Esophagus squamous epithelium (tissue), 5 donors: ENCODE results near the gene CIPC. TPM values are rescaled to one million over a fixed set of nuclear protein-coding genes. Genes with fewer than 3 reads are reported as not detected.

Experiments
- DNase-seq: peaks from one replicate; lab custom pipeline; 2025; lab: John Stamatoyannopoulos, UW
- H3K27ac ChIP-seq, 4 donors: fragments of 200-600 bp; sonication (generic); one replicate each; pipeline ENCODE4 v1.5.1; 2016 to 2019; ENCODE audit warnings: mild to moderate bottlenecking in 1 of 4
- H3K27me3 ChIP-seq, 4 donors: fragments of 200-600 bp; sonication (generic); 1 replicate in 3 of 4; 2 replicates in 1 of 4; pipeline versions ENCODE4 v1.5.1 to v1.6.0; 2017 to 2021; ENCODE audit warnings: antibody characterized with exemption in 1 of 4
- H3K36me3 ChIP-seq, 3 donors: fragments of 200-600 bp; sonication (generic); one replicate each; pipeline ENCODE4 v1.5.1; 2016 to 2019
- H3K4me1 ChIP-seq, 3 donors: fragments of 200-600 bp; sonication (generic); one replicate each; pipeline ENCODE4 v1.5.1; 2017 to 2019
- H3K4me3 ChIP-seq, 4 donors: fragments of 200-600 bp; sonication (generic); 1 replicate in 3 of 4; 2 replicates in 1 of 4; pipeline ENCODE4 v1.5.1; 2016 to 2019; ENCODE audit warnings: mild to moderate bottlenecking in 2 of 4, moderate library complexity in 1 of 4
- H3K9me3 ChIP-seq, 3 donors: fragments of 200-600 bp; sonication (generic); one replicate each; pipeline ENCODE4 v1.5.1; 2016 to 2019
- CTCF ChIP-seq, 6 experiments: fragments of 450-650 bp in 4 of 6; fragments of 200-600 bp in 2 of 6; sonication (generic) in 2 of 6; IDR thresholded peaks; one replicate each; pipeline ENCODE4 v1.5.1; 2016 to 2019; ENCODE audit warnings: antibody characterized with exemption in 6 of 6, mild to moderate bottlenecking in 4 of 6, moderate library complexity in 4 of 6
- POLR2A ChIP-seq, 4 donors: fragments of 450-650 bp; IDR thresholded peaks; one replicate each; pipeline ENCODE4 v1.6.1; 2017; ENCODE audit warnings: antibody characterized with exemption in 4 of 4, mild to moderate bottlenecking in 4 of 4, moderate library complexity in 3 of 4
- WGBS, 2 donors: methylation state at CpG; one replicate each; pipeline ENCODE4 v1.1.5; 2018; 5-methylcytosine and 5-hydroxymethylcytosine counted together
- intact Hi-C: fragments of 100-400 bp; cut with DNase I; formaldehyde crosslinking; loops from one replicate; pipeline ENCODE4 v1.15.0; 2022
- total RNA-seq, 4 donors: library from RNA; depleted of rRNA; stranded (reverse); fragments of >200 nt; gene quantifications; one replicate each; pipeline ENCODE4 v1.1.0, GENCODE V29; 2016
- donor health status: DM: yes; HTN: yes; CAD: no.

The CIPC gene
- total RNA-seq, 4 donors from 2014 or later, result 17.1 to 38.3 (median 32.6) TPM

GRCh38 chr14:77109656-77110055, 11.6 kb downstream of the CIPC start:
- peaks cover 11 to 86% (median 15%) of the 10 kb centered on the region in 3 donors for H3K36me3 ChIP-seq
- no peak for TF ChIP-seq POLR2A (IDR thresholded peaks at IDR 0.05)
- no peak for TF ChIP-seq CTCF (IDR thresholded peaks at IDR 0.05)
- no peak overlapping the region for H3K4me3 ChIP-seq
- intact Hi-C loops, result no loop called here
- peaks cover 13 to 76% (median 22%) of the 10 kb centered on the region in 3 donors for H3K4me1 ChIP-seq
- H3K27ac ChIP-seq, result peak overlapping the region; percentile 32 to 89 (median 82)
- no peak for DNase-seq
- no peaks in the 10 kb centered on the region for H3K27me3 ChIP-seq
- 61 to 79% methylated on average over 6 of the region's 6 CpGs for WGBS, 2 donors
- H3K9me3 ChIP-seq, result no peaks in the 10 kb centered on the region

- intact Hi-C loops, result no loop called here
- peaks cover 13 to 70% (median 22%) of the 10 kb centered on the region in 3 donors for H3K4me1 ChIP-seq
- DNase-seq, result no peak
- peak overlapping the region; percentile 73 to 89 (median 82) for H3K27ac ChIP-seq
- peaks cover 11 to 92% (median 16%) of the 10 kb centered on the region in 3 donors for H3K36me3 ChIP-seq
- no peaks in the 10 kb centered on the region for H3K9me3 ChIP-seq
- H3K27me3 ChIP-seq, result no peaks in the 10 kb centered on the region
- no peak overlapping the region for H3K4me3 ChIP-seq
- 74 to 89% methylated on average over 1 of the region's 1 CpG for WGBS, 2 donors
- no peak for TF ChIP-seq POLR2A (IDR thresholded peaks at IDR 0.05)
- TF ChIP-seq CTCF (IDR thresholded peaks at IDR 0.05), result no peak
These were observed 12.2 kb downstream of the CIPC start for GRCh38 chr14:77110286-77110685.

GRCh38 chr14:77111021-77111420, 13.0 kb downstream of the CIPC start:
- TF ChIP-seq POLR2A (IDR thresholded peaks at IDR 0.05) (no peak), CTCF (IDR thresholded peaks at IDR 0.05) (no peak)
- Histone ChIP-seq H3K4me1 (peaks cover 13 to 62% (median 20%) of the 10 kb centered on the region in 3 donors), H3K27ac (peak overlapping the region; percentile 73 to 89 (median 82)), H3K9me3 (no peaks in the 10 kb centered on the region), H3K4me3 (peak overlapping the region in 1 of 4 donors; percentile 27), H3K36me3 (peaks cover 11 to 94% (median 16%) of the 10 kb centered on the region in 3 donors), H3K27me3 (no peaks in the 10 kb centered on the region)
- DNase-seq, result no peak
- intact Hi-C loops, result no loop called here
- 18 to 24% methylated on average over 5 of the region's 5 CpGs for WGBS, 2 donors

- H3K36me3 ChIP-seq, result peaks cover 11 to 92% (median 21%) of the 10 kb centered on the region in 3 donors
These were observed 15.6 kb downstream of the CIPC start for GRCh38 chr14:77113644-77114043.

More at GRCh38 chr14:77113644-77114043, 15.6 kb downstream of the CIPC start:
- no peak for DNase-seq
- H3K4me1 ChIP-seq, result peaks cover 7 to 38% (median 9%) of the 10 kb centered on the region in 3 donors
- TF ChIP-seq CTCF (IDR thresholded peaks at IDR 0.05), result no peak
- TF ChIP-seq POLR2A (IDR thresholded peaks at IDR 0.05), result no peak
- intact Hi-C loops, result no loop called here
- no peak overlapping the region for H3K4me3 ChIP-seq
- peak overlapping the region in 3 of 4 donors; percentile 43 to 62 (median 51) for H3K27ac ChIP-seq
- WGBS, 2 donors, result 91 to 96% methylated on average over 11 of the region's 11 CpGs
- no peaks in the 10 kb centered on the region for H3K9me3 ChIP-seq
- no peaks in the 10 kb centered on the region for H3K27me3 ChIP-seq
